GM12878 (cell line): ENCODE results near the gene MS4A6E. TPM values are rescaled to one million over a fixed set of nuclear protein-coding genes. Genes with fewer than 3 reads are reported as not detected.

ENCODE experiments used
- BCLAF1 ChIP-seq: fragments of 450-650 bp; IDR thresholded peaks from 2 replicates; pipeline ENCODE4 v1.6.1; 2017; ENCODE audit warnings: antibody characterized with exemption, mild to moderate bottlenecking, moderate library complexity
- FOXM1 ChIP-seq: IDR thresholded peaks from 2 replicates; pipeline ENCODE4 v1.6.1; 2012; ENCODE audit warnings: low read depth, mild to moderate bottlenecking, inconsistent platforms, low read length, moderate library complexity
- MEF2B ChIP-seq: fragments of 450-650 bp; IDR thresholded peaks from 2 replicates; pipeline ENCODE4 v1.6.1; 2018; ENCODE audit warnings: mild to moderate bottlenecking, moderate library complexity; ENCODE audit not compliant: partially characterized antibody, poor library complexity, severe bottlenecking
- RBBP5 ChIP-seq: fragments of 200-600 bp; sonication (generic); conservative IDR thresholded peaks from 2 replicates; pipeline ENCODE4 v1.6.1; 2016
- SMAD1 ChIP-seq: fragments of 450-650 bp; IDR thresholded peaks from 2 replicates; pipeline ENCODE4 v1.6.1; 2018; ENCODE audit warnings: mild to moderate bottlenecking, low read depth; ENCODE audit not compliant: partially characterized antibody
- TCF7 ChIP-seq: IDR thresholded peaks from 2 replicates; pipeline ENCODE4 v1.6.1; 2014; ENCODE audit warnings: antibody characterized with exemption, borderline replicate concordance
- ZNF384 ChIP-seq: IDR thresholded peaks from 2 replicates; pipeline ENCODE4 v1.6.1; 2012; ENCODE audit warnings: low read depth, mild to moderate bottlenecking, low read length, improper control_type of control experiment, borderline replicate concordance
- polyA plus RNA-seq, 11 experiments: library from polyadenylated mRNA; depleted of rRNA in 4 of 11; unstranded in 6 of 11; stranded (reverse) in 5 of 11; fragments of >200 nt; fragmentation: Nextera tagmentation in 4 of 11; fragmentation: Illumina TruSeq in 1 of 11; extraction: Ambion mirVana in 4 of 11; extraction: Trizol in 1 of 11; gene quantifications; 1 replicate in 1 of 11; 2 replicates in 10 of 11; pipeline versions ENCODE4 v1.2.1 to v1.2.3, GENCODE V29; 2011 to 2016; ENCODE audit warnings: inconsistent platforms in 2 of 11, missing spikeins in 2 of 11, low read depth in 1 of 11
- total RNA-seq, 4 experiments: library from RNA; depleted of rRNA in 3 of 4; stranded (reverse); fragments of >200 nt in 3 of 4; fragmentation: Illumina TruSeq in 1 of 4; extraction: Trizol in 1 of 4; gene quantifications; 2 replicates each; pipeline versions ENCODE4 v1.2.1 to v1.2.3, GENCODE V29; 2013 to 2021
- TF ChIP-seq, protein P1 (sequence below): fragments of 450-650 bp; IDR thresholded peaks from 2 replicates; pipeline ENCODE4 v1.6.1; 2017; ENCODE audit warnings: mild to moderate bottlenecking, moderate library complexity

Gene MS4A6E
- total and polyA plus RNA-seq, 10 of the 15 experiments (the other 5 are each of a cell fraction or from before 2014, with no cell fraction given), result 0.14 to 0.86 (median 0.47) TPM; not detected in 5

DNA sequence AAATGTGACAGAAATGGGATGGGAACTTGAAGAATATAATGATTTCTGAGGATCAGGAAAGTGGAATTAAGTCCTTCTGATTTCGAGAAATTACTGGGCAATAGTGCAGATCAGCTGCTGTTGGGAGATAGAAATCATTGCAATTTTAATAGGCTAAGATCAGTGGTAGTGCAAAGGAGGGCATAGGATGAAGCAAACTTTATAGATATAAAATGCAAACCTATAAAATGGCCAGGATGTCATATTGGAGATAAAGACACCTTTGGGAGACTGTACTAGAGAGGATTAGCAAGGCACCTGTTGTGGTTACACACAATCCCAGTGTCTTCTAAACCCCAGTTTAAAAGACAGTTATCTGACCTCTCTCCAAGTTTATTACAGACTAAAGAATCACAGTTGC is 44.8 kb downstream of the MS4A6E start (continued):
- TF ChIP-seq, protein P1, sequence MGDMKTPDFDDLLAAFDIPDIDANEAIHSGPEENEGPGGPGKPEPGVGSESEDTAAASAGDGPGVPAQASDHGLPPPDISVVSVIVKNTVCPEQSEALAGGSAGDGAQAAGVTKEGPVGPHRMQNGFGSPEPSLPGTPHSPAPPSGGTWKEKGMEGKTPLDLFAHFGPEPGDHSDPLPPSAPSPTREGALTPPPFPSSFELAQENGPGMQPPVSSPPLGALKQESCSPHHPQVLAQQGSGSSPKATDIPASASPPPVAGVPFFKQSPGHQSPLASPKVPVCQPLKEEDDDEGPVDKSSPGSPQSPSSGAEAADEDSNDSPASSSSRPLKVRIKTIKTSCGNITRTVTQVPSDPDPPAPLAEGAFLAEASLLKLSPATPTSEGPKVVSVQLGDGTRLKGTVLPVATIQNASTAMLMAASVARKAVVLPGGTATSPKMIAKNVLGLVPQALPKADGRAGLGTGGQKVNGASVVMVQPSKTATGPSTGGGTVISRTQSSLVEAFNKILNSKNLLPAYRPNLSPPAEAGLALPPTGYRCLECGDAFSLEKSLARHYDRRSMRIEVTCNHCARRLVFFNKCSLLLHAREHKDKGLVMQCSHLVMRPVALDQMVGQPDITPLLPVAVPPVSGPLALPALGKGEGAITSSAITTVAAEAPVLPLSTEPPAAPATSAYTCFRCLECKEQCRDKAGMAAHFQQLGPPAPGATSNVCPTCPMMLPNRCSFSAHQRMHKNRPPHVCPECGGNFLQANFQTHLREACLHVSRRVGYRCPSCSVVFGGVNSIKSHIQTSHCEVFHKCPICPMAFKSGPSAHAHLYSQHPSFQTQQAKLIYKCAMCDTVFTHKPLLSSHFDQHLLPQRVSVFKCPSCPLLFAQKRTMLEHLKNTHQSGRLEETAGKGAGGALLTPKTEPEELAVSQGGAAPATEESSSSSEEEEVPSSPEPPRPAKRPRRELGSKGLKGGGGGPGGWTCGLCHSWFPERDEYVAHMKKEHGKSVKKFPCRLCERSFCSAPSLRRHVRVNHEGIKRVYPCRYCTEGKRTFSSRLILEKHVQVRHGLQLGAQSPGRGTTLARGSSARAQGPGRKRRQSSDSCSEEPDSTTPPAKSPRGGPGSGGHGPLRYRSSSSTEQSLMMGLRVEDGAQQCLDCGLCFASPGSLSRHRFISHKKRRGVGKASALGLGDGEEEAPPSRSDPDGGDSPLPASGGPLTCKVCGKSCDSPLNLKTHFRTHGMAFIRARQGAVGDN, result no peak
- TF ChIP-seq FOXM1, result no peak
- TF ChIP-seq ZNF384, result no peak
- no peak for TF ChIP-seq MEF2B
- no peak for TF ChIP-seq SMAD1
- no peak for TF ChIP-seq BCLAF1
- no peak for TF ChIP-seq TCF7
- no peak for TF ChIP-seq RBBP5
